H7 (cell line): Measurements from ENCODE around the gene EPB41L1. TPM values are rescaled to one million over a fixed set of nuclear protein-coding genes. Genes with fewer than 3 reads are reported as not detected.

Source experiments
- DNase-seq: peaks from one replicate; pipeline ENCODE4 v3.0.0; 2012
- H3K27me3 ChIP-seq: 2 replicates; pipeline ENCODE4 v1.6.0; 2011; ENCODE audit warnings: mild to moderate bottlenecking, low read length; ENCODE audit not compliant: control insufficient read depth, insufficient read depth
- H3K36me3 ChIP-seq: replicated peaks from 2 replicates; pipeline ENCODE4 v1.5.1; 2011; ENCODE audit warnings: low read length; ENCODE audit not compliant: control insufficient read depth, insufficient read depth
- H3K4me3 ChIP-seq: 2 replicates; pipeline ENCODE4 v1.5.1; 2011; ENCODE audit warnings: low read depth, mild to moderate bottlenecking, control low read depth, low read length, moderate library complexity; ENCODE audit not compliant: insufficient read depth
- total RNA-seq: library from RNA; depleted of rRNA; stranded (reverse); fragments of >200 nt; shearing (Covaris generic); gene quantifications from 2 replicates; pipeline ENCODE4 v1.2.3, GENCODE V29; 2014

Gene EPB41L1
- total RNA-seq, 1 experiment from 2014 or later: 11.9 TPM

DNA sequence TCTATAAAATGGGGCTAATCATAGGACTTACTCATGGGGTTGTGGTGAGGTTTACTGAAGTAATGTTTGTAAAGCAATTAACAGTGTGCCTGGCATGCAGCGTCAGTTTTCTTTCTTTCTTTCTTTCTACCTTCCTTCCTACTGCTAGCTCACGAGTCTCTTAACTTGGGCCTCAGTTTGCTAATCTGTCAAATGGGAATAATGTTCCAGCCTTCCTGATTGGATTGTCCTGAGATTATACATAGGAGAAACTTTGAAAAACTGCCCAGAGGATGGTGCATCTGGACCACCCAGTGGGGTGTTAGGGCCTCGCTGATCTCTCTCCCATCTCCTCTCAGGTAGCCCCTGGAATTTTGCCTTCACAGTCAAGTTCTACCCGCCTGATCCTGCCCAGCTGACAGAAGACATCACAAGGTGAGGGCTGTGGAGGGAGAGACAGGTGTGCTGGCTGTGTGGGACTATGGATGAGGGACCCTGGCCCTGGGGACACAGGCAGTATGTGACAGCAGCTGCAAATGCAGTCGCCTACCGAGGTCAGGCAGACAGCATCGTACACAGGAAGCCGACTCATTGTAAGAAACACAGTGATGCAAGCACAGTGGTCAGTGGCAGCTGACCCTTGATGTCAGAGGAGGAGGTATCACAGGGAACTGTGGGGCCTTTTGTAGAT, 27.5 kb downstream of the EPB41L1 start:
- Histone ChIP-seq H3K36me3 (peaks cover 2% of the 10 kb centered on the region), H3K4me3 (no peak overlapping the region), H3K27me3 (no peaks in the 10 kb centered on the region)
- DNase-seq: no peak

GRCh38 chr20:36182604-36183154, 28.1 kb downstream of the EPB41L1 start:
- H3K27me3 ChIP-seq: no peaks in the 10 kb centered on the region
- H3K36me3 ChIP-seq: peaks cover 2% of the 10 kb centered on the region

GRCh38 chr20:36183155-36183944, 28.8 kb downstream of the EPB41L1 start:
- no peak for DNase-seq
- no peak overlapping the region for H3K4me3 ChIP-seq
- no peaks in the 10 kb centered on the region for H3K27me3 ChIP-seq
- H3K36me3 ChIP-seq: peaks cover 2% of the 10 kb centered on the region

More at GRCh38 chr20:36182604-36183154, 28.1 kb downstream of the EPB41L1 start:
- no peak overlapping the region for H3K4me3 ChIP-seq
- no peak for DNase-seq

DNA sequence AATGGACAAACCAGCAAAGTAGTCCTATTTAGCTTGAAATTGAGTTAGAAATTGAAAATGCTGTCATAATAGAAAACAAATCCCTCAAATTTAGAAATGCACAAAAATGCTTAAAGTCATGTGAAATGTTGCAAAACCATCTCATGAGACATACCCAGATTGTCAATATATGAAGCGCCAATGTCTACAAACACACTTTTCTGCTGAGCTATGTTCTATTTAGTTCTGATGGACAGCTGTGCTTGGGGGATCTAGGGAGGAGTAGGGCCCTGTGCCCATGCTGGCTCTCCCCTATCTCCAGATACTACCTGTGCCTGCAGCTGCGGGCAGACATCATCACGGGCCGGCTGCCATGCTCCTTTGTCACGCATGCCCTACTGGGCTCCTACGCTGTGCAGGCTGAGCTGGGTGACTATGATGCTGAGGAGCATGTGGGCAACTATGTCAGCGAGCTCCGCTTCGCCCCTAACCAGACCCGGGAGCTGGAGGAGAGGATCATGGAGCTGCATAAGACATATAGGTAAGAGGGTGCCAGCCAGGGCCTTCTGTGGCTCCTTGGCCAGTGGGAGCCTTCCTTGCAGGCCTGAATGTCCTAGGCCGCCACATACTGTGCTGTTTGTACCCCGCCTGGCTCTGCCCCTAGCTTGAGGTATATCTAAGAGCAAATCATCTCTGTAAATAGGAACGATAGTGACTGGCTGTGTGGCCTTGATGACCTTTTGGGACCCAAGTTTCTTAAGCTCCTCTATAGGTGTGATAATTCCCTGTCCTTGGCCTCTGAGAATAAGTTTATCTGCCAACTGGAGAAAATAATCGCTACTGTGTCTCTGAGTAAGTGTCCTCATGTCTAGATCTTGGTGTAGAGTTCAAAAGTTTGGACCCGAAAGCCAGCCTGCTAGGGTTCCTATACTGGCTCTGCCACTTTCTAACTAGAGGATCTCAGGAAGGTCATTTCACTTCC, 30.6 kb downstream of the EPB41L1 start:
- Histone ChIP-seq H3K27me3 (no peaks in the 10 kb centered on the region), H3K4me3 (no peak overlapping the region), H3K36me3 (peaks cover 5% of the 10 kb centered on the region)
- no peak for DNase-seq

- peaks cover 5% of the 10 kb centered on the region for H3K36me3 ChIP-seq
- DNase-seq: no peak
Observed at GRCh38 chr20:36193977-36194712, 39.6 kb downstream of the EPB41L1 start.

GRCh38 chr20:36196676-36197075, 42.1 kb downstream of the EPB41L1 start:
- no peaks in the 10 kb centered on the region for H3K27me3 ChIP-seq
- H3K4me3 ChIP-seq: no peak overlapping the region
- DNase-seq: no peak
- H3K36me3 ChIP-seq: peaks cover 3% of the 10 kb centered on the region; the same call in 1 of the 2 replicates

More at GRCh38 chr20:36193977-36194712, 39.6 kb downstream of the EPB41L1 start:
- no peaks in the 10 kb centered on the region for H3K27me3 ChIP-seq
- H3K4me3 ChIP-seq: no peak overlapping the region

DNA sequence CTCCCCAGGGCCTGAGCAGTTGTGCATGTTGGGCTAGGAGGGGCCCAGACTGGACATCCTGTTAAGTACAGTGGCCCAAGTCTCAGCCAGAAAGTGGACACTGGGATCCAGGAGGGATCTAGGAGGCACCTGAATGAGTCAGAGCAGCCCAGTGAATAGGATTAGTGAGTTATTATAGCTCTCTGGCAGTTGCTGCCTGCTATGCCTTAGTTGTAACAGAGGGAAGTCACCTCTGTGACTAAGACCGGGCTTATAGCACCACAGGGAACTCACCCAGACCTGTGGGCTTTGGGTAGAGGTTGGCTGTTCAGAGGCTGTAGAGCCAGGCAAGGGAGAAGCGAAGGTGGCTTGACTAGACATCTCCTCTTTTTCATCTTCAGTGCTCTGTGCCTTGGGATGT, 42.7 kb downstream of the EPB41L1 start:
- no peak for DNase-seq
- Histone ChIP-seq H3K36me3 (peaks cover 3% of the 10 kb centered on the region; the same call in 1 of the 2 replicates), H3K4me3 (no peak overlapping the region), H3K27me3 (no peaks in the 10 kb centered on the region)

GRCh38 chr20:36199345-36200257, 45.1 kb downstream of the EPB41L1 start:
- Histone ChIP-seq H3K27me3 (no peaks in the 10 kb centered on the region), H3K36me3 (no peaks in the 10 kb centered on the region; the same call in 1 of the 2 replicates), H3K4me3 (no peak overlapping the region)
- peak; percentile 91 for DNase-seq

- Histone ChIP-seq H3K27me3 (no peaks in the 10 kb centered on the region), H3K4me3 (no peak overlapping the region), H3K36me3 (no peaks in the 10 kb centered on the region; the same call in 1 of the 2 replicates)
- DNase-seq: no peak
Observed at GRCh38 chr20:36200451-36200850, 45.9 kb downstream of the EPB41L1 start.

DNA sequence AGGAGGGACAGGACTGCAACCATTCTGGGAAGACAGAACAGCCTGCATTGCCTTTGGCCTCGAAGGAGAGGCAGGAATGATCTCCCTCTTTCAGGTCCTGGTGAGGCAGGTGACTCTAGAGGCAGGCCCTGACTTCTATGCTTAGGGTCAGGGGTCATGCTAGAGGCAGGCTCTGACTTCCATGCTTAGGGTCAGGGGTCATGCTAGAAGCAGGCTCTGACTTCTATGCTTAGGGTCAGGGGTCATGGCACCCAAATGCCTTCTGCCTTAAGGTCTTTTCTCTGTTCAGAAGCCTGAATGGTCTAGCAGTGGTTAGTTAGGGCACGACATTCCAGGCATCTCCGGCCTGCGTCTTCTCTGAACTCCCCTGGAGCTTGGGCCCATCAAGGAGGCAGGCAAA, 46.7 kb downstream of the EPB41L1 start:
- no peaks in the 10 kb centered on the region; the same call in 1 of the 2 replicates for H3K36me3 ChIP-seq
- H3K27me3 ChIP-seq: no peaks in the 10 kb centered on the region
- no peak for DNase-seq
- H3K4me3 ChIP-seq: no peak overlapping the region

GRCh38 chr20:36202891-36203338, 48.4 kb downstream of the EPB41L1 start:
- Histone ChIP-seq H3K36me3 (no peaks in the 10 kb centered on the region; the same call in 1 of the 2 replicates), H3K4me3 (no peak overlapping the region), H3K27me3 (no peaks in the 10 kb centered on the region)
- peak; percentile 95 for DNase-seq

DNA sequence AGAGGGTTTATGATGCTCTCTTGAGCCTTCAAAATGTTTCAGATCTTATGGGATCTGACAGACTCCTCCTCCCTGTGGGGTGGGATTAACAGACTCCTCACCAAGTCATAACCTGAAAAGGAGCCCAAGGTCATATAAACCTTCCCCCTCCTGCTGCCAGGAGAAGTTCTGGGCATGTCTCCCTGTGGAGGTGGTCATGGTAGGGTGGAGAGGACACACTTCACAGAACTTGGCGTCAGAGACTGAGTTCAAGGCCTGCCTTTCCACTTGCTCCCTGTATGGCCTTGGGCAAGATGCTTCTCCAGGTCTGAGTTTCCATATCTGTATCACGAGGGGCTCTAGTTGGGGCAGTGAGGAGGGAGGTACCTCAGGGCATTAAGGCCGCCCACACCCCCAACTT, 49.3 kb downstream of the EPB41L1 start:
- Histone ChIP-seq H3K4me3 (no peak overlapping the region), H3K36me3 (no peaks in the 10 kb centered on the region), H3K27me3 (no peaks in the 10 kb centered on the region)
- no peak for DNase-seq

DNA sequence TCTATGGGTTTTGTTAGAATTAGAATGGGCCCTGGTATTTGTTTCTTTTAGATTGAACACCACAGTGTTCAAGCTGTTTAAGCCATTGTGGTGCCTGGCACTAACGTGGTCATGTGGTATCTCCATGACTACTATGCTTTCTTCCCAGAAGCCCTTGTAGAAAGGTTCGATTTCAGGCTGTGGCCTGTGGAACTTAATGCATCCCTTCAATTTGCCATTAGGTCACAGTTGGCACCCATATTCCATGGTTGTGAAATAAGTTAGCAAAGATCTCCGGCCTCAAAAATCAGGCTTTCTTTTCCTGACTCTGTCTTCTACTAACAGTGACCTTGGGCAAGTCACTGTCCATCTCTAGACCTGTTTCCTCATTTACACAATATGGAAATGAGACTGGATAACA, 50.5 kb downstream of the EPB41L1 start:
- H3K27me3 ChIP-seq: no peaks in the 10 kb centered on the region
- DNase-seq: no peak
- H3K36me3 ChIP-seq: no peaks in the 10 kb centered on the region
- H3K4me3 ChIP-seq: no peak overlapping the region
